HepG2 (cell line): ENCODE results near the gene TNKS1BP1. TPM values are rescaled to one million over a fixed set of nuclear protein-coding genes. Genes with fewer than 3 reads are reported as not detected.

Experiments
- ARID3A ChIP-seq: IDR thresholded peaks from 2 replicates; pipeline ENCODE4 v1.6.1; 2012; ENCODE audit warnings: low read depth, low read length, improper control_type of control experiment
- EEA1 ChIP-seq: sonication (generic); formaldehyde crosslinking; IDR thresholded peaks from 2 replicates; pipeline ENCODE4 v1.5.1; 2020; ENCODE audit warnings: mild to moderate bottlenecking, missing genetic modification reagents, borderline replicate concordance
- EZH2 ChIP-seq: conservative IDR thresholded peaks from 2 replicates; pipeline ENCODE4 v1.6.1; 2012; ENCODE audit warnings: mild to moderate bottlenecking, low read depth, low read length, moderate library complexity
- GRHL1 ChIP-seq: sonication (generic); formaldehyde crosslinking; conservative IDR thresholded peaks from 2 replicates; pipeline ENCODE4 v1.8.0; 2022; ENCODE audit warnings: missing genetic modification reagents
- IRF9 ChIP-seq: sonication (generic); formaldehyde crosslinking; IDR thresholded peaks from 2 replicates; pipeline ENCODE4 v1.8.0; 2022; ENCODE audit warnings: missing genetic modification reagents, mild to moderate bottlenecking, borderline replicate concordance
- LBX2 ChIP-seq: sonication (generic); formaldehyde crosslinking; IDR thresholded peaks from 2 replicates; pipeline ENCODE4 v1.5.0; 2020; ENCODE audit warnings: missing genetic modification reagents, mild to moderate bottlenecking, borderline replicate concordance
- NFATC3 ChIP-seq: sonication (generic); formaldehyde crosslinking; IDR thresholded peaks from 2 replicates; pipeline ENCODE4 v1.5.1; 2020; ENCODE audit warnings: mild to moderate bottlenecking, missing genetic modification reagents
- NRL ChIP-seq: sonication (generic); formaldehyde crosslinking; IDR thresholded peaks from 2 replicates; pipeline ENCODE4 v1.5.0; 2020; ENCODE audit warnings: missing genetic modification reagents, mild to moderate bottlenecking, moderate library complexity, borderline replicate concordance
- PATZ1 ChIP-seq: sonication (generic); formaldehyde crosslinking; IDR thresholded peaks from 2 replicates; pipeline ENCODE4 v1.4.0; 2020; ENCODE audit warnings: missing genetic modification reagents
- SCMH1 ChIP-seq: sonication (generic); formaldehyde crosslinking; IDR thresholded peaks from 2 replicates; pipeline ENCODE4 v1.9.0; 2021; ENCODE audit warnings: missing genetic modification reagents, mild to moderate bottlenecking, borderline replicate concordance
- SNRNP70 ChIP-seq: fragments of 200-400 bp; formaldehyde crosslinking; IDR thresholded peaks from 2 replicates; pipeline ENCODE4 v1.6.1; 2017; ENCODE audit warnings: mild to moderate bottlenecking, low read depth, low read length, moderate library complexity
- TERF1 ChIP-seq: sonication (generic); formaldehyde crosslinking; IDR thresholded peaks from 2 replicates; pipeline ENCODE4 v1.8.0; 2022; ENCODE audit warnings: mild to moderate bottlenecking, missing genetic modification reagents, moderate library complexity
- TFE3 ChIP-seq: IDR thresholded peaks from 2 replicates; pipeline ENCODE4 v1.6.1; 2016
- ZFP82 ChIP-seq: sonication (generic); formaldehyde crosslinking; IDR thresholded peaks from 2 replicates; pipeline ENCODE4 v1.5.1; 2020; ENCODE audit warnings: mild to moderate bottlenecking, missing genetic modification reagents, borderline replicate concordance
- ZNF234 ChIP-seq: sonication (generic); formaldehyde crosslinking; conservative IDR thresholded peaks from 2 replicates; pipeline ENCODE4 v1.5.1; 2020; ENCODE audit warnings: mild to moderate bottlenecking, missing genetic modification reagents
- ZNF501 ChIP-seq: sonication (generic); formaldehyde crosslinking; IDR thresholded peaks from 2 replicates; pipeline ENCODE4 v1.5.1; 2020; ENCODE audit warnings: mild to moderate bottlenecking, moderate library complexity, missing genetic modification reagents
- ZNF563 ChIP-seq: sonication (generic); formaldehyde crosslinking; IDR thresholded peaks from 2 replicates; pipeline ENCODE4 v1.8.0; 2022; ENCODE audit warnings: mild to moderate bottlenecking, moderate library complexity, missing genetic modification reagents
- ZNF777 ChIP-seq: sonication (generic); formaldehyde crosslinking; IDR thresholded peaks from 2 replicates; pipeline ENCODE4 v1.4.0; 2020; ENCODE audit warnings: missing genetic modification reagents
- polyA plus RNA-seq, 8 experiments: library from polyadenylated mRNA; depleted of rRNA in 3 of 8; stranded (reverse) in 7 of 8; unstranded in 1 of 8; fragments of >200 nt; fragmentation: Illumina TruSeq in 4 of 8; extraction: Trizol in 4 of 8; gene quantifications; 2 replicates each; pipeline versions ENCODE4 v1.2.1 to v1.2.3, GENCODE V29; 2011 to 2016; ENCODE audit warnings: low read depth in 4 of 8, missing spikeins in 1 of 8, mixed read lengths in 1 of 8; ENCODE audit not compliant: insufficient read depth in 1 of 8
- total RNA-seq, 5 experiments: library from RNA; depleted of rRNA; stranded (reverse); fragments of >200 nt; fragmentation: Illumina TruSeq; extraction: Trizol; gene quantifications; 2 replicates each; pipeline ENCODE4 v1.2.3, GENCODE V29; 2016; ENCODE audit warnings: low read depth in 1 of 5

TNKS1BP1 gene
- total and polyA plus RNA-seq, 2 of the 13 experiments (the other 11 are each of a cell fraction or from before 2014, with no cell fraction given) = 13.7 to 15.0 TPM

- TF ChIP-seq IRF9 (no peak), TFE3 (CRISPR knock-in tag) (0 out of 2 replicates have a peak, but pooled peaks have one; percentile 19), ARID3A (peak; percentile 40; the same call in 1 of the 2 replicates), ZNF501 (CRISPR knock-in tag) (peak; percentile 44), SNRNP70 (no peak), ZFP82 (CRISPR knock-in tag) (no peak), ZNF234 (CRISPR knock-in tag) (no peak), NRL (CRISPR knock-in tag) (no peak), PATZ1 (CRISPR knock-in tag) (peak; percentile 57; the same call in 1 of the 2 replicates), ZNF563 (no peak), SCMH1 (CRISPR knock-in tag) (no peak), LBX2 (no peak), ZNF777 (CRISPR knock-in tag) (peak; percentile 48; the same call in 1 of the 2 replicates), EEA1 (CRISPR knock-in tag) (no peak), NFATC3 (no peak), TERF1 (CRISPR knock-in tag) (no peak), GRHL1 (CRISPR knock-in tag) (no peak), EZH2 (no peak)
These were observed at the start of gene TNKS1BP1 (continued) for GRCh38 chr11:57324886-57325734.
